GM04504 (cell line): Measurements from ENCODE around the gene REEP6.

Source experiments
- DNase-seq: peaks from one replicate; pipeline ENCODE4 v3.0.0-alpha.2; 2012; ENCODE audit warnings: low read depth

Gene REEP6

DNA sequence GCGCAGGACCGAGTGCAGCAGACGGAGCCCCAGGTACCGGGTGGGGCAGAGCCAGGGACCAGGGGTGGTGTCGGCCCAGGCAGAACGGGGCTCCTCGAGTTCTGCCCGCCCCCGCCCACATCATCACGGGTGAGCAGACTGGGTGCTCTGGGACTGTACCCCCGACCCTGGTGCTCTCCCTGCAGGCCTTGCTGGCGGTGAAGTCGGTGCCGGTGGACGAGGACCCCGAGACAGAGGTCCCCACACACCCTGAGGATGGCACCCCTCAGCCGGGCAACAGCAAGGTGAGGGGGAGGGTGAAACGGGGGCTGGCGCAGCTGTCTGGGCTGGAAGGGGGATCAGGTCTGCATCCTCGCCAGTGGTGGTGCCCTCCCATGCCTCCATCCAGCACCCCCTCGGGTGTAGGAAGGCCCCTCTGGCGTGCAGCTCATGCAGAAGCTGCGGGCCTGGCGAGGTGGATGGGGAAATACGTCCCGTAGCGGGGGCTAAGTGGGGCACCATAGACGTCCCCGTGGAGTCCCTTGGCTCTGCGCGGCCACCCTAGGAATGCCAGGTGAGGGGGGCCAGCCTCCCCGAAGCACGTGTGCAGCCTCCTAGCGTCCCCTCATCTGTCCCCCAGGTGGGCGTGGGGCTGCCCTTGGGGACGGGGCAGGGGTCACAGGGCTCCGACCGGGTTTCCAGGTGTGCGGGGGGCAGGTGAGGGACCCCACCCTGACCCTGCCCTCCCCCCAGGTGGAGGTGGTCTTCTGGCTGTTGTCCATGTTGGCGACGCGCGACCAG is 34.7 kb upstream of the REEP6 start:
- no peak for DNase-seq

- DNase-seq, result no peak
Observed at GRCh38 chr19:1457031-1457739, 33.8 kb upstream of the REEP6 start.

DNA sequence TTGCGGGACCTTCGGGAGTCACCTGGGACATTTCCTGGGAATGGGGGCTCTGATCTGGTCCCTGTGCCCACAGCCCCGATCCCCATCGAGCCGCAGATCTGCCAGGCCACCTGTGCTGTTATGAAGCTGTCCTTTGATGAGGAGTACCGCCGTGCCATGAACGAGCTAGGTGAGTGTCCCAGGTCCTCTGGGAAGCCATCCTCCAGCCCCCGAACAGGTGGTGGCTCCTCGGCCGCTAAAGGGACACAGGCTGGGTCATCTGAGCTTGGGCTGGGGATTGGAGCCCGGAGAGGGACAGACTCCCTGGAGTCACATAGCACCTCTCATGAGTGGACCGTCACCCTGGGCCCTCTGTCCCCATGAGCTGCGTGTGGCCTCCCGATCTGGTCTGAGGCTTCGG is 33.1 kb upstream of the REEP6 start:
- DNase-seq, result no peak

- no peak for DNase-seq
Observed at GRCh38 chr19:1459479-1459878, 31.5 kb upstream of the REEP6 start.

DNA sequence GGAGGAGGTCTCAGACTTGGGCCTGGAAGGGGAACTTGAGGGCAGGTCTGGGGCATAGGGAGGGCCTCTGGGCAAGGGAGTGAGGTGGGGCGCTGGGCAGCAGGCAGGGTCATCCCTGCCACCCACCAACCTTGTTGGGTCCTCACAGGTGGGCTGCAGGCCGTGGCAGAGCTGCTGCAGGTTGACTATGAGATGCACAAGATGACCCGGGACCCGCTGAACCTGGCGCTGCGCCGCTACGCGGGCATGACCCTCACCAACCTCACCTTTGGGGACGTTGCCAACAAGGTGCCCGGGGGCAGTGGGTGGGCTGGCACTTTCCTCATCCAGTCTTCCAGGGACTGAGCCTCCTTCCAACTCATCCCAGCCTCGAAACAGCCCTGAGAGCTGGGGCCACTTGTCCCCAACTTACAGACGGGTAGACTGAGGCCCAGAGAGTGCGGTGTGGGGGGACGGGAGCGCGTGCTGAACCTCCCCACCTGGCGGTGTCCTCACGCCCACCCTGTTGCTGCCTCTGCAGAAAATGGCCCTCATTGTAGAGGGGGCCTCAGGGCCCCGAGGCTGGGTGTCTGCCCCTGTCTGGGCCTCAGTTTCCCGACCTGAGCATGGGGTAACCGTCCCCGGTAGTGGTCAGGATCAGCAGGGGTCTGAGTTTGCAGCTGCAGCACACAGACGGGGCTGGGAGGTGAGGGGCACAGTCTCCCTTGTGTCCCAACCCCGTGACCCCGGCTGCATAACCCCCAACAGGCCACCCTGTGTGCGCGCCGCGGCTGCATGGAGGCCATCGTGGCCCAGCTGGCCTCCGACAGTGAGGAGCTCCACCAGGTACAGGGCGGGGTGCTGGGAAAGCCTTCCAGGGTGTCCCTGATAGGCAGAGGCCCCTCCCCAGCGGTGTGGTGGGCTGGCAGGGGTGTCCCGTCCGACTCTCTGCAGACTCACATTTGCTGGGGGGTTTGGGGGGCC is 30.7 kb upstream of the REEP6 start:
- DNase-seq, result no peak

GRCh38 chr19:1461862-1462261 is 29.1 kb upstream of the REEP6 start:
- DNase-seq, result no peak

DNA sequence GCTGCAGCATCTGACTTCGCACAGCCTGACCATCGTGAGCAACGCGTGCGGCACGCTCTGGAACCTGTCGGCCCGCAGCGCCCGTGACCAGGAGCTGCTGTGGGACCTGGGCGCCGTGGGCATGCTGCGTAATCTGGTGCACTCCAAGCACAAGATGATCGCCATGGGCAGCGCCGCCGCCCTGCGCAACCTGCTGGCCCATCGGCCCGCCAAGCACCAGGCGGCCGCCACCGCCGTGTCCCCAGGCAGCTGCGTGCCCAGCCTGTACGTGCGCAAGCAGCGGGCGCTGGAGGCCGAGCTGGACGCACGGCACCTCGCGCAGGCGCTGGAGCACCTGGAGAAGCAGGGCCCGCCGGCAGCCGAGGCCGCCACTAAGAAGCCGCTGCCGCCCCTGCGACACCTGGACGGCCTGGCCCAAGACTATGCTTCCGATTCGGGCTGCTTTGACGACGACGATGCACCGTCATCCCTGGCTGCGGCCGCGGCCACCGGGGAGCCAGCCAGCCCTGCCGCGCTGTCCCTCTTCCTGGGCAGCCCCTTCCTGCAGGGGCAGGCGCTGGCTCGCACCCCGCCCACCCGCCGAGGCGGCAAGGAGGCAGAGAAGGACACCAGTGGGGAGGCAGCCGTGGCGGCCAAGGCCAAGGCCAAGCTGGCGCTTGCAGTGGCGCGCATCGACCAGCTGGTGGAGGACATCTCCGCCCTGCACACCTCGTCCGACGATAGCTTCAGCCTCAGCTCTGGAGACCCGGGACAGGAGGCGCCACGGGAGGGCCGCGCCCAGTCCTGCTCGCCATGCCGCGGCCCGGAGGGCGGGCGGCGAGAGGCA is 25.6 kb upstream of the REEP6 start:
- no peak for DNase-seq

GRCh38 chr19:1466018-1466460 is 24.9 kb upstream of the REEP6 start:
- no peak for DNase-seq

DNA sequence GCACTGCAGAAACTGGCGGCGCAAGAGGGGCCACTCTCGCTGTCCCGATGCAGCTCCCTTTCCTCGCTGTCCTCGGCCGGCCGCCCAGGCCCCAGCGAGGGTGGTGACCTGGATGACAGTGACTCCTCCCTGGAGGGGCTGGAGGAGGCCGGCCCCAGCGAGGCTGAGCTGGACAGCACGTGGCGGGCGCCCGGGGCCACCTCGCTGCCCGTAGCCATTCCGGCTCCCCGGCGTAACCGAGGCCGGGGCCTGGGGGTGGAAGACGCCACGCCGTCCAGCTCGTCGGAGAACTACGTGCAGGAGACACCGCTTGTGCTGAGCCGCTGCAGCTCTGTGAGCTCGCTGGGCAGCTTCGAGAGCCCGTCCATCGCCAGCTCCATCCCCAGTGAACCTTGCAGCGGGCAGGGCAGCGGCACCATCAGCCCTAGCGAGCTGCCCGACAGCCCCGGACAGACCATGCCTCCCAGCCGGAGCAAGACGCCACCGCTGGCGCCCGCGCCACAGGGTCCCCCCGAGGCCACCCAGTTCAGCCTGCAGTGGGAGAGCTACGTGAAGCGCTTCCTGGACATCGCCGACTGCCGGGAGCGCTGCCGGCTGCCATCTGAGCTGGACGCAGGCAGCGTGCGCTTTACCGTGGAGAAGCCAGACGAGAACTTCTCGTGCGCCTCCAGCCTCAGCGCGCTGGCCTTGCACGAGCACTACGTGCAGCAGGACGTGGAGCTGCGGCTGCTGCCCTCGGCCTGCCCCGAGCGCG is 24.3 kb upstream of the REEP6 start:
- no peak for DNase-seq

DNA sequence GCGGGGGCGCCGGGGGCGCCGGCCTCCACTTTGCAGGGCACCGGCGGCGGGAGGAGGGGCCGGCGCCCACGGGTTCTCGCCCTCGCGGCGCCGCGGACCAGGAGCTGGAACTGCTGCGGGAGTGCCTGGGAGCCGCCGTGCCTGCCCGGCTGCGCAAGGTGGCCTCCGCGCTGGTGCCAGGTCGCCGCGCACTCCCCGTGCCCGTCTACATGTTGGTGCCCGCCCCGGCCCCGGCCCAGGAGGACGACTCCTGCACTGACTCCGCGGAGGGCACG is 23.8 kb upstream of the REEP6 start:
- DNase-seq, result no peak

GRCh38 chr19:1467490-1468273 is 23.3 kb upstream of the REEP6 start:
- DNase-seq, result no peak

GRCh38 chr19:1468274-1468820 is 22.6 kb upstream of the REEP6 start:
- no peak for DNase-seq

DNA sequence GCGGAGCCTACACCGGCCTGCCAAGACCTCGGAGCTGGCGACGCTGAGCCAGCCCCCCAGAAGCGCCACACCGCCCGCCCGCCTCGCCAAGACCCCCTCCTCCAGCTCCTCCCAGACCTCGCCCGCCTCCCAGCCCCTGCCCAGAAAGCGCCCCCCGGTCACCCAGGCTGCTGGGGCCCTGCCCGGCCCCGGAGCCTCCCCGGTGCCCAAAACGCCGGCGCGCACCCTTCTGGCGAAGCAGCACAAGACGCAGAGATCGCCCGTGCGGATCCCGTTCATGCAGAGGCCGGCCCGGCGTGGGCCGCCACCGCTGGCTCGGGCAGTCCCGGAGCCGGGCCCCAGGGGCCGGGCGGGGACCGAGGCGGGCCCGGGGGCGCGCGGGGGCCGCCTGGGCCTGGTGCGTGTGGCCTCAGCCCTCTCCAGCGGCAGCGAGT is 22.1 kb upstream of the REEP6 start:
- no peak for DNase-seq

DNA sequence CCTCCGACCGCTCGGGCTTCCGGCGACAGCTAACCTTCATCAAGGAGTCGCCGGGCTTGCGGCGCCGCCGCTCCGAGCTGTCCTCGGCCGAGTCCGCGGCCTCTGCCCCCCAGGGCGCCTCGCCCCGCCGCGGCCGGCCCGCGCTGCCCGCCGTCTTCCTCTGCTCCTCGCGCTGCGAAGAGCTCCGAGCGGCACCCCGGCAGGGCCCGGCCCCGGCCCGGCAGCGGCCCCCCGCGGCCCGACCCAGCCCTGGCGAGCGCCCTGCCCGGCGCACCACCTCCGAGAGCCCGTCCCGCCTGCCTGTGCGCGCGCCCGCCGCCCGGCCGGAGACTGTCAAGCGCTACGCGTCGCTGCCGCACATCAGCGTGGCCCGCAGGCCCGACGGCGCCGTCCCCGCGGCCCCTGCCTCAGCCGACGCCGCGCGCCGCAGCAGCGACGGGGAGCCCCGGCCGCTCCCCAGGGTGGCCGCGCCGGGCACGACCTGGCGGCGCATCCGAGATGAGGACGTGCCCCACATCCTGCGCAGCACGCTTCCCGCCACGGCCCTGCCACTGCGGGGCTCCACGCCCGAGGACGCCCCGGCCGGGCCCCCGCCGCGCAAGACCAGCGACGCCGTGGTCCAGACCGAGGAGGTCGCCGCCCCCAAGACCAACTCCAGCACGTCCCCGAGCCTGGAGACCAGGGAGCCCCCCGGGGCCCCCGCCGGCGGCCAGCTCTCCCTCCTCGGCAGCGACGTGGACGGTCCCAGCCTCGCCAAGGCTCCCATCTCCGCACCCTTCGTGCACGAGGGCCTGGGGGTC is 21.5 kb upstream of the REEP6 start:
- no peak for DNase-seq

- no peak for DNase-seq
Observed at GRCh38 chr19:1470055-1470304, 21.0 kb upstream of the REEP6 start.

- no peak for DNase-seq
Observed at GRCh38 chr19:1470305-1471009, 20.5 kb upstream of the REEP6 start.

- DNase-seq, result no peak
Observed at GRCh38 chr19:1471010-1471514, 19.9 kb upstream of the REEP6 start.

DNA sequence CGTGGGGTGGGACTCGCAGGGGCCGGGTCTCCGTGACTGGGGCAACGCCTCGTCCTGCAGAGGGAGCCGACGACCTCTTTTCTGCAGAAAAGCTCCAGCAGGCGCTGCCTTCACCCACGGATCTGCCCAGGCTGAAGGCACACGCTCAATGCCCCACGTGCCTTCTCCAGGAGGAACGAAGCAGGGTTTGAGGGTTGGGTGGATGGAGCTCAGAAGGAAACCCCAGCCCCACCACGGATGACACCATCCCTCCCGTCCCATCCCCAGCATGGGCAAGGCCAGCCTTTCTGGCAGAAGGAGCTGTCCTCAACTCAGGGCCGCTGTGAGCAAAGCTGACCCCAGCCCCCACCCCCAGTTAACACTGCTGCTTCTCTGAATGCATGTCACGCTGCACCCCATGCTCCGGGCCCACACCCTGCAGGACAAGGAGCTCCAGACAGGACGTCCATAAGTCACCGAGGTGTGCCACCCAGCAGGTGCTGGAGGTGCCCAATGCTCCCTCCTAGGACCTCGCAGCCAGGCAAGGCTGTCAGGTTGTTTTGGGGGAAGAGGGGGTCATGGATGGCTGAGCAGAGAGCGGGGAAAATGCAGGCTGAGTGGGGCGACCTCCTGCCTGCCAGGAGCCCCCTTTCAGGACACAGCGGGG is 19.3 kb upstream of the REEP6 start:
- DNase-seq, result no peak
